Lung microvascular endothelial cell (primary cell): Measurements from ENCODE around the gene MAN2A2. TPM values are rescaled to one million over a fixed set of nuclear protein-coding genes. Genes with fewer than 3 reads are reported as not detected.
"Not testable (repeated sequence)": the region's sequence is repeated elsewhere in the genome, so short reads cannot be mapped to it uniquely, and the experiment has no call there.

Experiments
- DNase-seq, 2 donors: peaks; one replicate each; pipeline versions ENCODE4 v3.0.0 to v3.0.0-alpha.2; 2010; ENCODE audit warnings: low read depth in 2 of 2
- total RNA-seq: library from RNA; depleted of rRNA; stranded (reverse); fragments of >200 nt; gene quantifications from 2 replicates; pipeline ENCODE4 v1.2.1, GENCODE V29; 2014

Gene MAN2A2
- total RNA-seq, 1 donor from 2014 or later, result 28.8 TPM

GRCh38 chr15:90917569-90917968 is 14.5 kb downstream of the MAN2A2 start:
- no peak for DNase-seq

- no peak for DNase-seq
Observed at GRCh38 chr15:90918034-90918788, 15.1 kb downstream of the MAN2A2 start.

- DNase-seq, result no peak
Observed at GRCh38 chr15:90918835-90919234, 15.7 kb downstream of the MAN2A2 start.

- DNase-seq, result no peak
Observed at GRCh38 chr15:90921887-90922286, 18.8 kb downstream of the MAN2A2 start.

GRCh38 chr15:90922712-90923322 is 19.7 kb downstream of the MAN2A2 start:
- not testable (repeated sequence) for DNase-seq

GRCh38 chr15:90924375-90924774 is 21.3 kb downstream of the MAN2A2 start:
- no peak for DNase-seq

GRCh38 chr15:90926766-90927165 is 23.7 kb downstream of the MAN2A2 start:
- not testable (repeated sequence) for DNase-seq

GRCh38 chr15:90928106-90928505 is 25.0 kb downstream of the MAN2A2 start:
- not testable (repeated sequence) for DNase-seq

GRCh38 chr15:90929246-90930019 is 26.3 kb downstream of the MAN2A2 start:
- DNase-seq, result no peak

- DNase-seq, result peak; percentile 14 to 73
Observed at GRCh38 chr15:90930861-90931574, 27.9 kb downstream of the MAN2A2 start.

GRCh38 chr15:90931575-90931827 is 28.4 kb downstream of the MAN2A2 start:
- no peak for DNase-seq

GRCh38 chr15:90931828-90932659 is 28.9 kb downstream of the MAN2A2 start, which contains the start of gene HDDC3:
Gene HDDC3 (minus strand): TSS chr15:90932549. CDS start chr15:90932540, 9 bp downstream.
- peak; percentile 84 to 87 for DNase-seq

GRCh38 chr15:90932660-90932991 is 29.5 kb downstream of the MAN2A2 start:
- no peak for DNase-seq

- DNase-seq, result no peak
Observed at GRCh38 chr15:90933301-90933700, 30.2 kb downstream of the MAN2A2 start.

- peak; percentile 84 for DNase-seq
Observed at GRCh38 chr15:90934256-90934948, 31.3 kb downstream of the MAN2A2 start.

GRCh38 chr15:90934949-90935751 is 32.0 kb downstream of the MAN2A2 start, which contains the start of gene UNC45A:
Gene UNC45A (plus strand): TSS chr15:90935285. CDS start chr15:90935325, 40 bp downstream.
- DNase-seq, result peak; percentile 70 to 84

- DNase-seq, result no peak
Observed at GRCh38 chr15:90936823-90937222, 33.7 kb downstream of the MAN2A2 start.

- DNase-seq, result no peak
Observed at GRCh38 chr15:90938261-90938660, 35.2 kb downstream of the MAN2A2 start.

GRCh38 chr15:90939756-90940155 is 36.7 kb downstream of the MAN2A2 start:
- no peak for DNase-seq
